Measurements from ENCODE around the gene CYP27C1.

Gene CYP27C1

GRCh38 chr2:127191331-127192219 lies 28.5 kb downstream of the CYP27C1 start:
- DNase-seq, result no peak

GRCh38 chr2:127188797-127189196 lies 31.3 kb downstream of the CYP27C1 start:
- DNase-seq, result no peak

GRCh38 chr2:127187831-127188230 lies 32.3 kb downstream of the CYP27C1 start:
- DNase-seq, result no peak

- no peak for DNase-seq
Measured at GRCh38 chr2:127187081-127187775, 32.9 kb downstream of the CYP27C1 start.

GRCh38 chr2:127185705-127186104 lies 34.4 kb downstream of the CYP27C1 start:
- no peak for DNase-seq

- DNase-seq, result no peak
Measured at GRCh38 chr2:127185093-127185492, 35.0 kb downstream of the CYP27C1 start.

- no peak for DNase-seq
Measured at GRCh38 chr2:127183771-127184170, 36.3 kb downstream of the CYP27C1 start.

- no peak for DNase-seq
Measured at GRCh38 chr2:127182626-127183458, 37.3 kb downstream of the CYP27C1 start.

GRCh38 chr2:127181851-127182250 lies 38.2 kb downstream of the CYP27C1 start:
- no peak for DNase-seq

- DNase-seq, result no peak
Measured at GRCh38 chr2:127179766-127180165, 40.3 kb downstream of the CYP27C1 start.

- no peak for DNase-seq
Measured at GRCh38 chr2:127177617-127178263, 42.4 kb downstream of the CYP27C1 start.

GRCh38 chr2:127176371-127177311 lies 43.5 kb downstream of the CYP27C1 start:
- DNase-seq, result peak; percentile 26

GRCh38 chr2:127175751-127176354 lies 44.2 kb downstream of the CYP27C1 start:
- no peak for DNase-seq

GRCh38 chr2:127175041-127175721 lies 44.9 kb downstream of the CYP27C1 start:
- no peak for DNase-seq

GRCh38 chr2:127174640-127175039 lies 45.5 kb downstream of the CYP27C1 start:
- DNase-seq, result no peak

- no peak for DNase-seq
Measured at GRCh38 chr2:127174136-127174535, 46.0 kb downstream of the CYP27C1 start.

GRCh38 chr2:127173057-127173456 lies 47.0 kb downstream of the CYP27C1 start:
- no peak for DNase-seq

- DNase-seq, result no peak
Measured at GRCh38 chr2:127172306-127172705, 47.8 kb downstream of the CYP27C1 start.

- DNase-seq, result no peak
Measured at GRCh38 chr2:127170452-127171197, 49.5 kb downstream of the CYP27C1 start.

GRCh38 chr2:127170021-127170420 lies 50.1 kb downstream of the CYP27C1 start:
- no peak for DNase-seq
